Mononuclear cell (primary cell): ENCODE data around the gene CEPT1. TPM values are rescaled to one million over a fixed set of nuclear protein-coding genes. Genes with fewer than 3 reads are reported as not detected.
"Not testable (repeated sequence)": the region's sequence is repeated elsewhere in the genome, so short reads cannot be mapped to it uniquely, and the experiment has no call there.

Experiments
- H3K27me3 ChIP-seq: 2 replicates; pipeline ENCODE4 v1.6.0; 2011; ENCODE audit warnings: low read length, control low read depth; ENCODE audit not compliant: insufficient read depth
- H3K4me1 ChIP-seq: 2 replicates; pipeline ENCODE4 v1.5.1; 2011; ENCODE audit warnings: mild to moderate bottlenecking, low read length, control low read depth; ENCODE audit not compliant: insufficient read depth
- H3K4me3 ChIP-seq: 2 replicates; pipeline ENCODE4 v1.5.1; 2011; ENCODE audit warnings: mild to moderate bottlenecking, low read length, moderate library complexity
- H3K9me3 ChIP-seq: 2 replicates; pipeline ENCODE4 v1.5.1; 2011; ENCODE audit warnings: low read depth, mild to moderate bottlenecking, control low read depth, low read length
- total RNA-seq: library from RNA; depleted of rRNA; stranded (reverse); fragments of >200 nt; gene quantifications from one replicate; pipeline ENCODE4 v1.2.3, GENCODE V29; 2012

The CEPT1 gene
- 48.9 TPM for total RNA-seq

- H3K4me1 ChIP-seq: peaks cover 50% of the 10 kb centered on the region
- H3K4me3 ChIP-seq: peak within 1 kb of the TSS; percentile 89
Observed at GRCh38 chr1:111139956-111140679, at the start of gene CEPT1, which contains the start of gene DRAM2. CEPT1 (plus strand) TSS chr1:111140223; CDS start chr1:111147715, 7,492 bp downstream. DRAM2 (minus strand) TSS chr1:111140093; CDS start chr1:111131554, 8,539 bp downstream.

GRCh38 chr1:111095421-111095820 is 44.6 kb upstream of the CEPT1 start:
- not testable (repeated sequence) for H3K4me1 ChIP-seq, H3K9me3 ChIP-seq, H3K4me3 ChIP-seq, H3K27me3 ChIP-seq

More at GRCh38 chr1:111139956-111140679, at the start of gene CEPT1, which contains the start of gene DRAM2:
- Histone ChIP-seq H3K9me3 (no peaks in the 10 kb centered on the region), H3K27me3 (no peaks in the 10 kb centered on the region)

- H3K27me3 ChIP-seq: no peaks in the 10 kb centered on the region
- peaks cover 8% of the 10 kb centered on the region for H3K9me3 ChIP-seq
- H3K4me3 ChIP-seq: no peak overlapping the region
Observed at GRCh38 chr1:111097356-111098099, 42.5 kb upstream of the CEPT1 start.

GRCh38 chr1:111099289-111099688 is 40.7 kb upstream of the CEPT1 start:
- H3K4me1 ChIP-seq: no peaks in the 10 kb centered on the region
- H3K9me3 ChIP-seq: peaks cover 8% of the 10 kb centered on the region
- no peak overlapping the region for H3K4me3 ChIP-seq
- no peaks in the 10 kb centered on the region for H3K27me3 ChIP-seq

More at GRCh38 chr1:111097356-111098099, 42.5 kb upstream of the CEPT1 start:
- no peaks in the 10 kb centered on the region for H3K4me1 ChIP-seq

GRCh38 chr1:111101854-111102642 is 38.0 kb upstream of the CEPT1 start:
- H3K4me1 ChIP-seq: no peaks in the 10 kb centered on the region
- peaks cover 8% of the 10 kb centered on the region for H3K9me3 ChIP-seq
- no peak overlapping the region for H3K4me3 ChIP-seq
- H3K27me3 ChIP-seq: no peaks in the 10 kb centered on the region

GRCh38 chr1:111104981-111105380 is 35.0 kb upstream of the CEPT1 start:
- H3K9me3 ChIP-seq: peaks cover 14% of the 10 kb centered on the region
- H3K27me3 ChIP-seq: no peaks in the 10 kb centered on the region
- no peak overlapping the region for H3K4me3 ChIP-seq
- H3K4me1 ChIP-seq: no peaks in the 10 kb centered on the region

- Histone ChIP-seq H3K9me3 (peaks cover 14% of the 10 kb centered on the region), H3K4me3 (no peak overlapping the region), H3K4me1 (no peaks in the 10 kb centered on the region), H3K27me3 (no peaks in the 10 kb centered on the region)
Observed at GRCh38 chr1:111110197-111110899, 29.7 kb upstream of the CEPT1 start.

GRCh38 chr1:111116496-111116895 is 23.5 kb upstream of the CEPT1 start:
- Histone ChIP-seq H3K4me3 (no peak overlapping the region), H3K9me3 (no peaks in the 10 kb centered on the region), H3K27me3 (no peaks in the 10 kb centered on the region), H3K4me1 (no peaks in the 10 kb centered on the region)

- H3K4me3 ChIP-seq: no peak overlapping the region
- H3K9me3 ChIP-seq: no peaks in the 10 kb centered on the region
- peaks cover 36% of the 10 kb centered on the region for H3K4me1 ChIP-seq
- H3K27me3 ChIP-seq: no peaks in the 10 kb centered on the region
Observed at GRCh38 chr1:111126354-111126753, 13.7 kb upstream of the CEPT1 start.

- no peak overlapping the region for H3K4me3 ChIP-seq
- H3K9me3 ChIP-seq: no peaks in the 10 kb centered on the region
- peaks cover 44% of the 10 kb centered on the region for H3K4me1 ChIP-seq
- no peaks in the 10 kb centered on the region for H3K27me3 ChIP-seq
Observed at GRCh38 chr1:111127923-111128643, 11.9 kb upstream of the CEPT1 start.

GRCh38 chr1:111129376-111129775 is 10.6 kb upstream of the CEPT1 start:
- Histone ChIP-seq H3K27me3 (no peaks in the 10 kb centered on the region), H3K4me3 (no peak overlapping the region), H3K4me1 (peaks cover 47% of the 10 kb centered on the region), H3K9me3 (no peaks in the 10 kb centered on the region)

- Histone ChIP-seq H3K4me3 (no peak overlapping the region), H3K9me3 (no peaks in the 10 kb centered on the region), H3K27me3 (no peaks in the 10 kb centered on the region), H3K4me1 (peaks cover 63% of the 10 kb centered on the region)
Observed at GRCh38 chr1:111131693-111132092, 8.3 kb upstream of the CEPT1 start.

- H3K4me1 ChIP-seq: peaks cover 59% of the 10 kb centered on the region
Observed at GRCh38 chr1:111133866-111134265, 6.2 kb upstream of the CEPT1 start.

More at GRCh38 chr1:111133866-111134265, 6.2 kb upstream of the CEPT1 start:
- no peak overlapping the region for H3K4me3 ChIP-seq
- H3K27me3 ChIP-seq: no peaks in the 10 kb centered on the region
- no peaks in the 10 kb centered on the region for H3K9me3 ChIP-seq
